HG03460 (cell line): ENCODE measurements around the gene C17orf107.

ENCODE experiments used
- ATAC-seq: cut with Tn5 transposase; IDR thresholded peaks from one replicate; pipeline ENCODE4 v1.9.1; 2021; ENCODE audit not compliant: unreplicated experiment

The C17orf107 gene

GRCh38 chr17:4947411-4948165, 48.3 kb downstream of the C17orf107 start:
- ATAC-seq = no peak

GRCh38 chr17:4948166-4948930, 49.0 kb downstream of the C17orf107 start, which contains the start of gene PFN1:
PFN1 (minus strand) TSS chr17:4948530; CDS start chr17:4948394, 136 bp downstream.
- ATAC-seq = peak; percentile 17

GRCh38 chr17:4948931-4949320, 49.6 kb downstream of the C17orf107 start:
- ATAC-seq = peak; percentile 29

- ATAC-seq = peak; percentile 28
Observed at GRCh38 chr17:4949321-4950074, 50.2 kb downstream of the C17orf107 start.

- ATAC-seq = peak; percentile 9
Observed at GRCh38 chr17:4950075-4950745, 50.9 kb downstream of the C17orf107 start.

DNA sequence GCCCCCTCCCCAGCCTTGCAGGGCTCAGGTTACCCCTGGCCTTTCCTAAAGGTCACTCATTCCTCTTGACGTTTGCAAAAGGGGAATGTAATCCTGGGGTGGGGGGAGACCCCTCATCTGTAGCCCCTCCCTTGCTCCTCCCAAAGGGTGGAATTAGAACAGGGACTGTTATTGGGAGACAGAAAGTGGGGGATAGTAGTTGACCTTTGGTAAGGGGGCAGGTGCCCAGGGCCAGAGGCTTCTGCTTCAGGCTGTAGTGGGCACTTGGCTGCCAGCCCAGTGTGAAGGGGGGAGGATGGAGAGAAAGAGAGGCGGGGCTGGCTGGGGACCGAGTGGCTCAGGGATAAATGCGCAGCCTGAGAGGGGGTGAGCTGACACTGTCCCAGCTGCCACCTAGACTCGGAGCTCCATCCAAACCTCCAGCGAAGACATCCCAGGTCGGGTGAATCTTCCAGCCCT, 51.4 kb downstream of the C17orf107 start, which contains the start of gene ENO3:
Gene ENO3, plus strand, starts transcription at position 374 of the 459 bp plus-strand sequence. CDS start 711 bp downstream, outside the sequence.
- no peak for ATAC-seq

GRCh38 chr17:4951486-4951885, 52.1 kb downstream of the C17orf107 start:
- no peak for ATAC-seq
